ENCODE measurements around the gene ACAT2. TPM values are rescaled to one million over a fixed set of nuclear protein-coding genes. Genes with fewer than 3 reads are reported as not detected.

ACAT2 gene
- total and polyA plus RNA-seq, 2 donors (not counting 1 experiment from before 2014, with no cell fraction given), result 6.5 to 31.1 TPM

DNA sequence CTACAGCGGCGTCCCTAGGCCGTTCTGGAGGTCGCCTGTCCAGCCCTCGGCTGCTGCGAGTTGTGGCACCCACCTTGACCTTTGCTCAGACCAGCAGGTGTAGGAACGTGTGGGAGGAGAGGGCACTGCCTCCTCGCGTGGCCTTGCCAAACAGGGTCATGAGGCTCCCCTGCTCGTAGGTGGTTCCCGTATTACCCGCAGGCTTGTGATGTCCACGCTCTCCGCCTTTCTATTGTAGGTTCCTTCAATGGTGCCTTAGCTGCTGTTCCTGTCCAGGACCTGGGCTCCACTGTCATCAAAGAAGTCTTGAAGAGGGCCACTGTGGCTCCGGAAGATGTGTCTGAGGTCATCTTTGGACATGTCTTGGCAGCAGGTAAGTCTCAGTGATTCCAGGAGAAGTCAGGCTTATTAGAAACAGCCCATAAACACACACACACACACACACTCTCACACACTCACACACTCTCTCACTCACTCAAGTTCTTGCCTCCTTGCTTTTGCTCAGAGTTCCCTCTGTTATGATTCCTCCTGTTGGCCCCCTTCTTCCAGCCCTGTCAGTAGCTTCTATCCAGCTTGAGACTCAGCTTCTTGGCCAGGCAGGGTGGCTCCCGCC is 942 bp downstream of the ACAT2 start:
- H3K36me3 ChIP-seq (replicated peaks in 1 of 2; ENCODE audit: control extremely low read depth in 1 of 2, control insufficient read depth in 1 of 2, extremely low read depth in 1 of 2, insufficient read depth in 2 of 2, low read length in 1 of 2), result peaks cover 8 to 22% of the 10 kb centered on the region in 2 experiments
- 16% methylated on average over 16 of the region's 16 CpGs for WGBS (ENCODE audit: insufficient coverage)

DNA sequence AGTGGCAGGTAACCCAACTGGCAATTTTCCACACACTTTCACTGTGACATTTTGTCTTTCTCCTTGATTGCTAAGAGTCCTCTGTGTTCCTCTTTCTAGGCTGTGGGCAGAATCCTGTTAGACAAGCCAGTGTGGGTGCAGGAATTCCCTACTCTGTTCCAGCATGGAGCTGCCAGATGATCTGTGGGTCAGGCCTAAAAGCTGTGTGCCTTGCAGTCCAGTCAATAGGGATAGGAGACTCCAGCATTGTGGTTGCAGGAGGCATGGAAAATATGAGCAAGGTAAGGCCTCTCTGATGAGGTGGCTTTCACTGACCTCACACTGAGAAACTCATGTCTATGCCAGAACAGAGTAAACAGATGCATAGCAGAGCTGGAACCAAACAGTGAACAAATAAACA is 5.1 kb downstream of the ACAT2 start:
- Histone ChIP-seq H3K9ac (ENCODE audit: low read length) (no peak overlapping the region), H3K27ac (ENCODE audit: low read length in 2 of 2) (no peak overlapping the region), H3K4me2 (replicated peaks; ENCODE audit: low read depth, low read length, poor library complexity, severe bottlenecking) (no peak overlapping the region), H3K4me1 (ENCODE audit: control insufficient read depth in 2 of 2, insufficient read depth in 2 of 2, low read length in 2 of 2) (peaks cover 8 to 9% of the 10 kb centered on the region in 2 donors), H4K20me1 (ENCODE audit: control insufficient read depth, insufficient read depth, low read length, poor library complexity, severe bottlenecking) (no peaks in the 10 kb centered on the region), H3K36me3 (replicated peaks in 1 of 2; ENCODE audit: control extremely low read depth in 1 of 2, control insufficient read depth in 1 of 2, extremely low read depth in 1 of 2, insufficient read depth in 2 of 2, low read length in 1 of 2) (peaks cover 8 to 30% of the 10 kb centered on the region in 2 experiments), H3K4me3 (ENCODE audit: control extremely low read depth in 1 of 5, extremely low read depth in 1 of 5, insufficient read depth in 1 of 5, low read depth in 2 of 5, low read length in 4 of 5) (no peak overlapping the region), H3K27me3 (replicated peaks in 1 of 4; ENCODE audit: control extremely low read depth in 1 of 4, control insufficient read depth in 3 of 4, insufficient read depth in 4 of 4, low read length in 3 of 4) (no peaks in the 10 kb centered on the region), H3K9me3 (ENCODE audit: control extremely low read depth in 1 of 3, control insufficient read depth in 2 of 3, insufficient read depth in 1 of 3, low read length in 2 of 3) (peaks cover 0 to 4% (median 0%) of the 10 kb centered on the region in 3 donors), H2AFZ (ENCODE audit: insufficient read depth, low read depth, low read length, poor library complexity, severe bottlenecking) (no peak overlapping the region), H3K79me2 (ENCODE audit: control insufficient read depth, insufficient read depth, low read length) (peaks cover 11% of the 10 kb centered on the region)
- intact Hi-C loops (cut with micrococcal nuclease), result no loop called here
- no peak for TF ChIP-seq EZH2 (IDR thresholded peaks at IDR 0.05; ENCODE audit: borderline replicate concordance, insufficient read depth, low read depth, low read length, poor library complexity, severe bottlenecking)
- TF ChIP-seq, protein P1, sequence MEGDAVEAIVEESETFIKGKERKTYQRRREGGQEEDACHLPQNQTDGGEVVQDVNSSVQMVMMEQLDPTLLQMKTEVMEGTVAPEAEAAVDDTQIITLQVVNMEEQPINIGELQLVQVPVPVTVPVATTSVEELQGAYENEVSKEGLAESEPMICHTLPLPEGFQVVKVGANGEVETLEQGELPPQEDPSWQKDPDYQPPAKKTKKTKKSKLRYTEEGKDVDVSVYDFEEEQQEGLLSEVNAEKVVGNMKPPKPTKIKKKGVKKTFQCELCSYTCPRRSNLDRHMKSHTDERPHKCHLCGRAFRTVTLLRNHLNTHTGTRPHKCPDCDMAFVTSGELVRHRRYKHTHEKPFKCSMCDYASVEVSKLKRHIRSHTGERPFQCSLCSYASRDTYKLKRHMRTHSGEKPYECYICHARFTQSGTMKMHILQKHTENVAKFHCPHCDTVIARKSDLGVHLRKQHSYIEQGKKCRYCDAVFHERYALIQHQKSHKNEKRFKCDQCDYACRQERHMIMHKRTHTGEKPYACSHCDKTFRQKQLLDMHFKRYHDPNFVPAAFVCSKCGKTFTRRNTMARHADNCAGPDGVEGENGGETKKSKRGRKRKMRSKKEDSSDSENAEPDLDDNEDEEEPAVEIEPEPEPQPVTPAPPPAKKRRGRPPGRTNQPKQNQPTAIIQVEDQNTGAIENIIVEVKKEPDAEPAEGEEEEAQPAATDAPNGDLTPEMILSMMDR (IDR thresholded peaks at IDR 0.05), result no peak
- Mint-ChIP-seq H3K27me3 (no peaks in the 10 kb centered on the region), H3K27ac (no peak overlapping the region), H3K4me3 (no peak overlapping the region), H3K9me3 (ENCODE audit: insufficient read depth) (no peaks in the 10 kb centered on the region), H3K4me1 (peaks cover 7% of the 10 kb centered on the region)
- ChIA-PET POLR2A (interaction anchor here (0.7 kb wide), 1 partner anchor 939 kb away, joined by 4 read pairs; no protein-coding TSS in a partner anchor), CTCF (no interaction called here)
- DNase-seq (no peak), ATAC-seq (ENCODE audit: low read depth) (no peak)

More for the DNA sequence above, 942 bp downstream of the ACAT2 start:
- no peaks in the 10 kb centered on the region for H4K20me1 ChIP-seq (ENCODE audit: control insufficient read depth, insufficient read depth, low read length, poor library complexity, severe bottlenecking)
- Mint-ChIP-seq H3K4me1 (peaks cover 21% of the 10 kb centered on the region), H3K9me3 (ENCODE audit: insufficient read depth) (no peaks in the 10 kb centered on the region), H3K27me3 (no peaks in the 10 kb centered on the region), H3K4me3 (peak overlapping the region; percentile 95), H3K27ac (peak overlapping the region; percentile 96)
- H3K27ac ChIP-seq (ENCODE audit: low read length in 2 of 2), result peak overlapping the region; percentile 95 to 96
- peaks cover 17 to 19% of the 10 kb centered on the region in 2 donors for H3K4me1 ChIP-seq (ENCODE audit: control insufficient read depth in 2 of 2, insufficient read depth in 2 of 2, low read length in 2 of 2)
- peak overlapping the region; percentile 95 for H3K4me2 ChIP-seq (replicated peaks; ENCODE audit: low read depth, low read length, poor library complexity, severe bottlenecking)
- intact Hi-C loops (cut with micrococcal nuclease), result loop anchor here (1.0 kb wide), 4 partner anchors 27 to 206 kb away; partner anchors contain the start of genes SOD2, TCP1 and WTAP
- H3K79me2 ChIP-seq (ENCODE audit: control insufficient read depth, insufficient read depth, low read length), result peaks cover 20% of the 10 kb centered on the region
- TF ChIP-seq, protein P1 (IDR thresholded peaks at IDR 0.05), result no peak
- no peak for TF ChIP-seq EZH2 (IDR thresholded peaks at IDR 0.05; ENCODE audit: borderline replicate concordance, insufficient read depth, low read depth, low read length, poor library complexity, severe bottlenecking)
- ChIA-PET POLR2A (interaction anchor here (3.6 kb wide), 1 partner anchor 27 kb away, joined by 28 read pairs; the partner anchor contains the start of genes MRPL18 and TCP1), CTCF (interaction anchor here (1.3 to 1.7 kb wide), 2 partner anchors 25 to 33 kb away, joined by 3 to 4 read pairs; no protein-coding TSS in a partner anchor)
- H3K9me3 ChIP-seq (ENCODE audit: control extremely low read depth in 1 of 3, control insufficient read depth in 2 of 3, insufficient read depth in 1 of 3, low read length in 2 of 3), result no peaks in the 10 kb centered on the region
- DNase-seq, result peak; percentile 74
- no peak for ATAC-seq (ENCODE audit: low read depth)
- H3K9ac ChIP-seq (ENCODE audit: low read length), result peak overlapping the region; percentile 92
- H3K4me3 ChIP-seq (ENCODE audit: control extremely low read depth in 1 of 5, extremely low read depth in 1 of 5, insufficient read depth in 1 of 5, low read depth in 2 of 5, low read length in 4 of 5), result peak overlapping the region; percentile 83 to 99 (median 93)
- no peaks in the 10 kb centered on the region for H3K27me3 ChIP-seq (replicated peaks in 1 of 4; ENCODE audit: control extremely low read depth in 1 of 4, control insufficient read depth in 3 of 4, insufficient read depth in 4 of 4, low read length in 3 of 4)
- H2AFZ ChIP-seq (ENCODE audit: insufficient read depth, low read depth, low read length, poor library complexity, severe bottlenecking), result peak overlapping the region; percentile 88
